ENCODE results near the gene RCAN2.

The RCAN2 gene

GRCh38 chr6:46491628-46492547 is 639 bp upstream of the RCAN2 start:
- peak; percentile 30 for DNase-seq

- DNase-seq, result no peak
Measured at GRCh38 chr6:46490425-46491200, 636 bp downstream of the RCAN2 start.

DNA sequence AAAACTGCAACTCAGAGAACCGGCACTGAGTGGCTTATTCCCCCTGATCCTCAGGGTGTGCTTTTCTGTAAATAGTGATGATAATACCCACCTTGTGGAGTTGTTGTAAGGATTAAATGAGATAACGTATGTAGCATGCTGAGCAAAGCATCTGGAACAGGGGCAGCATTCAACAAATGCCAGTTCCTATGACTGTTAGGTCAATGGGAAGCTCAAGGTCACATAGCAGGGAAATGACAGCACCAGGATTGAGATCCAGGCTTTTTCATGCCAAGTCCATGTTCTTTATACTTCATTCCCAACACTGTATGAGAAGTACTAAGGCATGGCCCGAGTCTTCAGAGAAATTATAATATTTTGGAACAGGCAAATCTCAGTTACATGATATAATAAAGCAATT is 5.1 kb downstream of the RCAN2 start:
- no peak for DNase-seq

GRCh38 chr6:46484081-46484820 is 7.0 kb downstream of the RCAN2 start:
- DNase-seq, result no peak

- DNase-seq, result no peak
Measured at GRCh38 chr6:46476301-46476700, 14.9 kb downstream of the RCAN2 start.

DNA sequence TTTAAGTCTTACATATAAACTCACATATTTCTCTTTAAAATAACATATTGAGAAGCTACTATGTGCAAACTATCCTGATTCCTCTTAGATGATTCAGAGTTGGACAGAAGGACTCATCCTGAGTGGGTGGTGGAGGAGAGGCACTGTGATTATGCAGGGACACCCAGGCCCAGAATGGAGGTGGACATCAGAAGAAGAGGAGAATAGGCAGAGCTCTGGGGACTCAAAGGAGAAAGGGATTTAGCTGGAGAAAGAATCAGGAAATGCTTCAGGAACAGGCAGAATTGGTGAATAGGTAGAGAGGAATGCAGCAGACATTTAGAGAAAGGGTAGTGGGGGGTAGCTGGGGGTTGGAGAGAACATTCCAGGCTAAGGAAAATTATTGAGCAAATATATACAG is 17.4 kb downstream of the RCAN2 start:
- DNase-seq, result no peak

DNA sequence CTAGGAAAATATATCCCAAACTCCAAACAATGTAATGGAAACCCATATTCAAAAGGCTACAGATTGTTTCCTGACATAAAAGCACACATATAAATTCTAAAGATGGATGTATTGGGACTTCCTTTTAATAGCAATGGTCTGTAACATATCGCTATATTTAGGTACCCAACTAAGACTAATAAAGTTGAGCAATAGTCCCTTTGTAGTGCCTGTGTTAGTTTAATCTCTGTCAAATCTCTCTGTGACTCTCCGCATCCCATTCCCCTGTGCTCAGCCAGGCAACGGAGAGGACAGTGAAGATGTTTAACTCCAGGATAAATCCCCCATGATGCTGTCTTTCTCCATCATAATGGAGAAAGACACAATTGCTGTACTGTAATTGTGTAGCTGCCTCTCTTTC is 19.0 kb downstream of the RCAN2 start:
- no peak for DNase-seq

DNA sequence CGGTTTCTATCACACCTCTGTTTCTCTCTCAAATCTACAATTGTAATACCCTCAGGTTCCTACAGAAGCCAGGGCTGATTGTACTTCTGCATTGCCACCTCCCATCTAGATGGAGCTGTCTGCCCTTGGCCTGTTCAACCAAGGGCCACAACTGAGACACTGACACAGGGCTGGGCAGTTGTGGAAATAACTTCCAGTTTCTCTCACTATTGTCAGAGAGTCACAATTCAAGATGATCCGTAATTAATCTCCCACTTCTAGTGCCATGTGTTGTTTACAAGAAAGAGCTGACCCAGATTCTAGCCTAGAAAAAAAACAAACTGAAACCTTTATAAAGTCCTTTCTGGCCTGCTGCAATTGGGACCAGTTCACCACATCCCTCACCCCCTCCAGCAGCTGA is 22.2 kb downstream of the RCAN2 start:
- DNase-seq, result no peak

GRCh38 chr6:46468403-46469010 is 22.7 kb downstream of the RCAN2 start:
- DNase-seq, result no peak

DNA sequence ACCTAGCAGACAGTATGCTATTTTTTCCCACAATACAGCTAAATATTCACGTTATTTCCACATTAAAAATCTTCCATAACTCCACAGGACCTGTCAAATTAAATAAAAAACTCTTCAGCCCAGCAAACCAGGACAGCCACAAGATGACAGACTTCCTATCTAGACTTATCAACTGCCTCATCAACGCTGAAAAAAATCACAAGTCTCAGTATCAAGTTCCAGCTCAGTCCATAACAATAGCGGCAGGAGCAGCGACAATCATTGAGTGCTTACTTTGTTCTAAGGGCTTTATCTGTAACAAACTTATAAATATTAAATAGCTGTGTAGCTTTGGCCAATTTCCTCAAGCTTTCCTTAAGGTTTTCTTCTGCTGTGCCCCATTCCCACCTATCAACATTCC is 24.7 kb downstream of the RCAN2 start:
- DNase-seq, result no peak

DNA sequence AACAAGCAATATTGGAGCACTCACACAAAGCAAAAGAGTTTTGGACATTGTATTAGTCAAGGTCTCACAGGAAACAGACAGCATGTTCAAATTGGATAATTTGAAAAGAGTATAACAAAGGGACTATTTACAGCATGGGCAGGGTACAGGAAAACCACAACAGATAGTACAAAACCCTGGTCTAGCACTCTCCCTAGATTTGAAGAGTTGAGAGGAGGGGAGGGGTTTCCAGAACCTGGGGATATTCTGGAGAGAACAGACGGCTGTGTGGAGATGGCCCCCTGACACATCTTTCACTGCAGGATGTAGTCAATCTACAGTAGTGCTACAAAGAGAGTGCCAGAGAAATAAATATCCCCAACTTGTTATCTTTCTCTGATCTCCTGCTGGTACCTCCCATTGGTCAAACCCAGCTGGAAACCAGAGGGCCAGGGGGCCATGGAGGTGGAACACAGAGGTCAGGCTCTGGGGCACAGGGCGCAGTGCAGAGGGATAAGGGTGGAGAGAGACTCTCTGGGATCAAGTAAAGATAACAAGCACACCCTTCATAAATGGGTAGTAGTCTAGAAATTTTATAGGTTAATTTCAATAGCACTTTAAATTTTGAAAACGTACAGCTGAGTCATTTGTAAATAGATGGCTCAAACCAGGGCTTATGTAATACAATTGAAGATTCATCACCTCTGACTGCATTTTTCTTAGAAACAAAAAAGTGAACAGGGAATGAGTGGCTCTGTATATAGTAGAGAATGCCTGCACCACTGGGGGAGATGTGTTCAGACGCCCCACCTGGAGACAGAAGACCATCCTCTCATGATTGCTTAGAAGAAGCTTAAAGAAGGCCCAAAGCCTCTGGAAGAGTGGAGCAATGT is 25.7 kb downstream of the RCAN2 start:
- no peak for DNase-seq

GRCh38 chr6:46456297-46456696 is 35.0 kb downstream of the RCAN2 start:
- DNase-seq, result no peak

DNA sequence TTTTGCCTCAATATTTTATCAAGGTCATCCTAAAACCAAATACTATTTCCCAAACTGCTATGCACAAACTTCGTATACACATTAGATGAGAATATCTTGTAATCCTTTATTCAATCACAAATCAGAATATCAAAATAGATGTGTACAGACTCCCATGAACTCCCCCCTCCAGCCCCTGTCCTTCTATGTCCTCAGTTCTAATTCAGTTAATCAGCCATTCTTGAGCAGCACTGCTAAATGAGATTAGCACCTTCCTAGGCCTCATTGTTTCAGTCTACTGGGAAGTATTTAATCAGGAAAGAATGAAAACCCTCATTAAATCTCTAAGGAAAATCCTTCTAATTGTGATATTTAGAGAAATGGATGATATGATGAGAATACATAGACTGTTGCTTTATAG is 36.6 kb downstream of the RCAN2 start:
- no peak for DNase-seq

- no peak for DNase-seq
Measured at GRCh38 chr6:46453741-46454316, 37.4 kb downstream of the RCAN2 start.

- no peak for DNase-seq
Measured at GRCh38 chr6:46453216-46453615, 38.0 kb downstream of the RCAN2 start.

- DNase-seq, result no peak
Measured at GRCh38 chr6:46452312-46452917, 38.8 kb downstream of the RCAN2 start.

DNA sequence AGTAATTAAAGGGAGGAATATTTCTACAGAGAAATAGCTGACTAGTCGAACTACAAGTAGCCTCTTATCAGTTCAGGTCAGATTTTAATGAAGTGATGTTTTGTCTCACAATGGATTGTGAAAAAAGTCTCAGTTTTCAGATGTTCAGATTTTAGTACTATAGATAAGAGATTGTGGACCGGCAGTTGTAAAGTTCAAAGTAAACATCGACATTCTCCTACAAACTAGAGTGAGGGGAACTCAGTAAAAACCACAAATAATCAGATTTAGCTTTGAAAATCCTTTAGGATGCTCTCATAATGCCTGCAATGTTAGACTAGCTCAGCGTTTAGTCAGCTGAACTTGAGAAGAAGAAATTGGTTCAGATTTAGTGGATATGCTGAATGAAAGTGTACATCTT is 39.9 kb downstream of the RCAN2 start:
- peak; percentile 25 for DNase-seq

DNA sequence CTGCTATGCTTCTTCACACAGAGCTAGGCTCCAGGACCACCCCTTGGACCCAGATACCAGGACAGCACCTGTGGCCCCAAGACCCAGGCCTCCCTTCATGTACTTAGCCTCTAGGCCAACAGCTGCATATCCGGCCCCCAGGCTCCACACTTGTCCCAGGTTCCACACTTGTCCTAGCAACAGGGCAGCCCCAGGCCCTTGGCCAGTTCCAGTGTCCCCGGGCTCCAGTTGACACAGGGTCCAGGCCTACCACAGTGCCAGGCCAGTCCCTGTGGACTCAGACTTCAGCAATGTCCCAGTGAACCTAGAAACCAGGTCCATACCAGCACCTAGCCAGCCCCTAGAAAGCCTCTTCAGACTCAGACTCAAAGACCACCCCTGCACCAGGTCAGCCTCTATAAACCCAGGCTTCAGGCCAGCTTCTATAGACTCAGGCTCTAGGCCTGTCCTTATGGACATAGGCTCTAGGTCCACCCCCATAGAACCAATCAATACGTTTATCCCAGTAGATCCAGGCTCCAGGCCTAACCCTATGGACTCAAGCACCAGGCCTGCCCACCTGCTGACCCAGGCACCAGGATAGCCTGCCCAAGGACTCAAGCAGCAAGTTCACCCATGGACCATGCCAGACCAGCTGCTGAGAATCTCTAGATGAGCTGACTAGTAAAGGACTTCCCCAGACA is 46.3 kb downstream of the RCAN2 start:
- no peak for DNase-seq

DNA sequence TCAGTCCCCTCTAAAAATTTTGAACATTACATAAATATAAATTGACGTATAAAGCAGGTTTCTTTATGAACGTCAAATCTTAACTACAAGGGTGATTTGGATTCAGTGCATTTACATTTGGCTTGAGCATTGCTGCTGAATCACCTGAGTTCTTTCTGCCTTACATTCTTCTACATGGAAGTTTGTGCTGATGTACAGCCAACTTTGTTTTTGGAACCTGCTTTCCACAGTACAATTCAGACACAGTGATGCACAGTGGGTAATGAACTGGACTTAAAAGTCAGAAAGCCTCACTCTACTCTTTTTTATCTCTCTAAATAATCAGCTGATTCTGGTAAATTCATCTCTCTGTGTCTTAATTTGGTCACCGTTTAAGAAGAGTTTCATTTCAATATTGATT is 47.6 kb downstream of the RCAN2 start:
- DNase-seq, result no peak

DNA sequence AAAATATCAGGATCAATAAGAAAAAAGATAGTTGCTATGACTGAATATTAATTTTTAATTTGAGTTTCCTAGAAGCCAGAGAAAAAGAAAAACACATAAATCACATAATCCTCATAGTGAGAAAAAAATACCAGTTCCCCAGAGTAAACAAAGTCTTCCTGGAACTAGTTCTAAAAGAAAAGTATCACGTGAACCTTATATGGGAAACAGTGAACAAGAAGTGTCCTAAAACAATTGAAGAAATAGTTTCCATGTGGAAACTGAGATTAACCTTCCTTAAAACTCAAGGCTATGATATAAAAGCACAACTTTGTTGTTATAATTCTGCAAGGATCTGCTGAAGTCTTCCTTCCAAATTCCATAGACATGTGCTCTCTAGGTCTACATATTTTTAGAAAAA is 50.6 kb downstream of the RCAN2 start:
- DNase-seq, result no peak

DNA sequence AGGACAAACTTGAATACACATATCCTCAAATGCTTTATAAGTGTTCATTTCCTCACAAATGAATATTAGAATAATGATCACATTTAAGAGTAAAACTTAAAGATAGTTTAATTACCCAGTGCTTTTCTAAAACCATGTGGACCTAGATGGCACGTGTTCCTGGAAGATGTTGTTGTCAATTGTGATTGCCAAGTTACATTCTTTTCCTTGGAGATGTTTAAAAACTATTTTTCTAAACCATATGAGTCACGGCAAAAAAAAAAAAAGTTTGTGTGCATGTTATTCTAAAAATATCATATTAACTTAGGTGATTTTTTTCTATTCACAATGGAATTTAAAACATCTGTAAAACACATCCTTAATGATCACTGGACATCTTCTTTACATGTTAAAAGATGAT is 51.1 kb downstream of the RCAN2 start:
- DNase-seq, result no peak
